Adrenal gland (tissue), 12 donors: Measurements from ENCODE around the gene IGFN1. TPM values are rescaled to one million over a fixed set of nuclear protein-coding genes. Genes with fewer than 3 reads are reported as not detected.
"Not testable (repeated sequence)": the region's sequence is repeated elsewhere in the genome, so short reads cannot be mapped to it uniquely, and the experiment has no call there.

Experiments
- DNase-seq, 7 donors: peaks; one replicate each; pipeline ENCODE4 v3.0.0-alpha.2; 2019 to 2020
- H3K27ac ChIP-seq, 5 donors: fragments of 200-600 bp; sonication (generic) in 4 of 5; 1 replicate in 3 of 5; 2 replicates in 2 of 5; pipeline versions ENCODE4 v1.5.1 to v1.8.0; 2016 to 2020; ENCODE audit warnings: mild to moderate bottlenecking in 1 of 5
- H3K27me3 ChIP-seq: fragments of 200-600 bp; 2 replicates; pipeline ENCODE4 v1.8.0; 2021
- H3K36me3 ChIP-seq, 2 donors: fragments of 200-600 bp; replicated peaks in 1 of 2; 1 replicate in 1 of 2; 2 replicates in 1 of 2; pipeline versions ENCODE4 v1.5.1 to v1.8.0; 2018 to 2022
- H3K4me1 ChIP-seq, 2 donors: fragments of 200-600 bp; replicated peaks in 1 of 2; 1 replicate in 1 of 2; 2 replicates in 1 of 2; pipeline versions ENCODE4 v1.5.1 to v1.8.0; 2018 to 2021
- H3K4me3 ChIP-seq, 4 donors: fragments of 200-600 bp; sonication (generic) in 3 of 4; one replicate each; pipeline ENCODE4 v1.5.1; 2016 to 2018
- H3K9me3 ChIP-seq, 3 donors: fragments of 200-600 bp; sonication (generic) in 1 of 3; replicated peaks in 1 of 3; 1 replicate in 2 of 3; 2 replicates in 1 of 3; pipeline versions ENCODE4 v1.5.1 to v1.8.0; 2016 to 2021
- POLR2A ChIP-seq, 2 donors: fragments of 450-650 bp; IDR thresholded peaks; one replicate each; pipeline ENCODE4 v1.6.1; 2017; ENCODE audit warnings: antibody characterized with exemption in 2 of 2, mild to moderate bottlenecking in 2 of 2, moderate library complexity in 1 of 2
- WGBS, 4 donors: extraction: QIAGEN DNeasy Blood & Tissue Kit in 2 of 4; methylation state at CpG; one replicate each; pipeline versions ENCODE4 v1.1.5 to v1.1.7; 2013 to 2017; 5-methylcytosine and 5-hydroxymethylcytosine counted together
- intact Hi-C, 2 donors: fragments of 100-400 bp; cut with DNase I; formaldehyde crosslinking; loops; one replicate each; pipeline versions ENCODE4 v1.14.1 to v1.15.0; 2022 to 2023
- polyA plus RNA-seq, 3 donors: library from polyadenylated mRNA; stranded (reverse); fragments of 200-250 nt in 2 of 3; fragments of 350-450 nt in 1 of 3; fragmentation: Illumina TruSeq in 1 of 3; extraction: RNeasy Lipid Tissue Mini Kit (QIAGEN cat#74804) in 1 of 3; gene quantifications; one replicate each; pipeline ENCODE4 v1.2.3, GENCODE V29; 2013 to 2014
- total RNA-seq, 9 donors: library from RNA; depleted of rRNA in 4 of 9; stranded (reverse); fragments of >200 nt in 4 of 9; fragments of 120-200 nt in 1 of 9; fragmentation: NEBNext Ultra II Directional in 1 of 9; extraction: Animal tissue kit (Norgen Biotek cat#: 25700) in 1 of 9; gene quantifications; one replicate each; pipeline versions ENCODE4 v1.1.0 to v1.2.4, GENCODE V29; 2013 to 2023
- TF ChIP-seq, protein P1 (sequence below), 6 experiments: fragments of 450-650 bp in 4 of 6; fragments of 200-600 bp in 2 of 6; sonication (generic) in 1 of 6; IDR thresholded peaks; 1 replicate in 5 of 6; 2 replicates in 1 of 6; pipeline versions ENCODE4 v1.5.1 to v1.8.0; 2016 to 2021; ENCODE audit warnings: antibody characterized with exemption in 6 of 6, mild to moderate bottlenecking in 2 of 6, moderate library complexity in 1 of 6
- donor health status: healthy with polysubstance abuse.
- donor health status: Bipolar disorder and iron deficiency.
- donor health status: DM: yes; HTN: yes; CAD: no.
- donor health status: DM: no; HTN: no; CAD: no.
- donor health status: DM: no; HTN: no; CAD: no.
- donor health status: DM: yes; HTN: yes; CAD: no.

IGFN1 gene
- total and polyA plus RNA-seq, 12 donors, result 0.09 to 3.0 (median 0.28) TPM; not detected in 3

DNA sequence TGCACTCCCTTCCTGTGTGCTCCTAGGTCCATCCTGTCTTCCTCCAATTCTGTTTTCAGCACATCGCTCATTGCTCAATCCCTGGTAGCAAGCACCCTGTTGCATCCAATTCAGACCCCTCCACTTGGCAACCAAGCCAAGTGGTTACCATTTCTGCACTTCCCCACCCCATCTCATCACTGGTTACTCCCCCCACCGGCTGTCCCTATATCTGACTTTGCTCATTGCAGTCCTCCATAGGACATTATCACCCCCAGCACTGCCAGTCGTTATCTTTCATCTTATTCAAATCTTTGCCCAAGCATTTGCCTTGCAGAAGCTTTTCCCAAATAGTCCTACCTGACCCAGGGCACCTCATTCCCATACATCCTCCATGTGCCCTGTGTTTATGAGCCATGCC, 34.3 kb upstream of the IGFN1 start:
- H3K27me3 ChIP-seq, result no peaks in the 10 kb centered on the region
- no peaks in the 10 kb centered on the region for H3K9me3 ChIP-seq
- 87 to 94% (median 89%) methylated on average over 3 of the region's 3 CpGs for WGBS, 4 donors
- intact Hi-C loops, result no loop called here
- no peak overlapping the region for H3K4me3 ChIP-seq
- H3K36me3 ChIP-seq, result peaks cover 0 to under 1% of the 10 kb centered on the region in 2 donors
- TF ChIP-seq, protein P1, sequence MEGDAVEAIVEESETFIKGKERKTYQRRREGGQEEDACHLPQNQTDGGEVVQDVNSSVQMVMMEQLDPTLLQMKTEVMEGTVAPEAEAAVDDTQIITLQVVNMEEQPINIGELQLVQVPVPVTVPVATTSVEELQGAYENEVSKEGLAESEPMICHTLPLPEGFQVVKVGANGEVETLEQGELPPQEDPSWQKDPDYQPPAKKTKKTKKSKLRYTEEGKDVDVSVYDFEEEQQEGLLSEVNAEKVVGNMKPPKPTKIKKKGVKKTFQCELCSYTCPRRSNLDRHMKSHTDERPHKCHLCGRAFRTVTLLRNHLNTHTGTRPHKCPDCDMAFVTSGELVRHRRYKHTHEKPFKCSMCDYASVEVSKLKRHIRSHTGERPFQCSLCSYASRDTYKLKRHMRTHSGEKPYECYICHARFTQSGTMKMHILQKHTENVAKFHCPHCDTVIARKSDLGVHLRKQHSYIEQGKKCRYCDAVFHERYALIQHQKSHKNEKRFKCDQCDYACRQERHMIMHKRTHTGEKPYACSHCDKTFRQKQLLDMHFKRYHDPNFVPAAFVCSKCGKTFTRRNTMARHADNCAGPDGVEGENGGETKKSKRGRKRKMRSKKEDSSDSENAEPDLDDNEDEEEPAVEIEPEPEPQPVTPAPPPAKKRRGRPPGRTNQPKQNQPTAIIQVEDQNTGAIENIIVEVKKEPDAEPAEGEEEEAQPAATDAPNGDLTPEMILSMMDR (IDR thresholded peaks at IDR 0.05), result no peak
- no peak for TF ChIP-seq POLR2A (IDR thresholded peaks at IDR 0.05)
- H3K27ac ChIP-seq, result no peak overlapping the region
- DNase-seq, result no peak
- H3K4me1 ChIP-seq, result peaks cover 7 to 17% of the 10 kb centered on the region in 2 donors

DNA sequence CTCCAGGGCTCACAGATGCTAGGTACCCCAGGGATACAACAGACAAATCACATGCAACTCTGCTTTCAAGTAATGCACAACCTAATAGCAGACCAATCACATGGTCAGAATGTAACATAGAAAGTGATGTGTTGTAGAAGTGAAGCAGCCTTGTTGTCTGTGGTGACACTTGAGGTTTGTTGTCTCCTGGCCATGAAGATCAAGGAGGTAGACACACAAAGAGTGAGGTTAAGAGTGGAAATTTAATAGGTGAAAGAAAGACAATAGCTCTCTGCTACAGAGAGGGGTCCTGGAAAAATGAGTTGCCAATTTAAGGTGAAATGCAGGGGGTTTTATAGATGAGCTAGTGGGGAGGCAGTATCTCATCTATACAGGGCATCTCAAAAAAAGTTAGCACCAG, 33.8 kb upstream of the IGFN1 start:
- Histone ChIP-seq H3K9me3 (no peaks in the 10 kb centered on the region), H3K27me3 (no peaks in the 10 kb centered on the region), H3K27ac (no peak overlapping the region), H3K4me1 (peaks cover 7 to 17% of the 10 kb centered on the region in 2 donors), H3K4me3 (no peak overlapping the region), H3K36me3 (no peaks in the 10 kb centered on the region)
- no peak for DNase-seq
- no peak for TF ChIP-seq POLR2A (IDR thresholded peaks at IDR 0.05)
- TF ChIP-seq, protein P1 (IDR thresholded peaks at IDR 0.05), result no peak
- intact Hi-C loops, result no loop called here

DNA sequence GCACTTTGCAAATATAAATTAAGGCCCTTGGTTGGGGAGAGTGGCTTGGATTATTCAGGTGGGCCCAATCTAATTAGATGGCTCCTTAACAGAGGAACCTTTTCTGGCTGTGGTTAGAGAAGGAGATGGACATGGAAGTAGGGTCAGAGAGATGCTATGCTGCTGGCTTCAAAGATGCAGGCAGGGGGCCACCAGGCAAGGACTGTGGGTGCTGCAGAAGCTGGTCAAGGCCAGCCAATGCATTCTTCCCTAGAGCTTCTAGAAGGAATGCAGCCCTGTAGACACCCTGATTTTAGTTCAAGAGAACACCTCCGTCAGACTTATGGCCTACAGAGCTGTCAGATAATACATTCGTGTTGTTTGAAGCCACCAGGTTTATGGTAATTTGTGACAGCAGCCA, 32.7 kb upstream of the IGFN1 start:
- WGBS, 4 donors, result 79 to 91% (median 90%) methylated on average over 2 of the region's 2 CpGs
- intact Hi-C loops, result no loop called here

DNA sequence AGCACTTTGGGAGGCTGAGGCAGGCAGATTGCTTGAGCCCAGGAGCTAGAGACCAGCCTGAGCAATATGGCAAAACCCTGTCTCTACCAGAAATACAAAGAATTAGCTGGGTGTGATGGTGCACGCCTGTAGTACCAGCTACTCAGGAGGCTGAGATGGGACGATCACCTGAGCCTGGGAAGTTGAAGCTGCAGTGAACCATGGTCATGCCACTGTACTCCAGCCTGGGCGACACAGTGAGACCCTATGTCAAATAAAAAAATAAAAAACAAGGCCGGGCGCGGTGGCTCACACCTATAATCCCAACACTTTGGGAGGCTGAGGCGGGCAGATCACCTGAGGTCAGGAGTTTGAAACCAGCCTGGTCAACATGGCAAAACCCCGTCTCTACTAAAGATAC, 27.6 kb upstream of the IGFN1 start:
- intact Hi-C loops, H3K36me3 ChIP-seq, H3K4me3 ChIP-seq, H3K27me3 ChIP-seq, H3K9me3 ChIP-seq, H3K4me1 ChIP-seq, H3K27ac ChIP-seq: not testable (repeated sequence)
- DNase-seq, result peak in 1 of 7 donors; percentile 31
- WGBS, 4 donors, result 84 to 93% (median 90%) methylated on average over 8 of the region's 8 CpGs

More for the DNA sequence above, 32.7 kb upstream of the IGFN1 start:
- Histone ChIP-seq H3K36me3 (no peaks in the 10 kb centered on the region), H3K27ac (no peak overlapping the region), H3K4me1 (peaks cover 7 to 9% of the 10 kb centered on the region in 2 donors), H3K27me3 (no peaks in the 10 kb centered on the region), H3K9me3 (no peaks in the 10 kb centered on the region), H3K4me3 (no peak overlapping the region)
- no peak for TF ChIP-seq POLR2A (IDR thresholded peaks at IDR 0.05)
- DNase-seq, result peak in 1 of 7 donors; percentile 0

DNA sequence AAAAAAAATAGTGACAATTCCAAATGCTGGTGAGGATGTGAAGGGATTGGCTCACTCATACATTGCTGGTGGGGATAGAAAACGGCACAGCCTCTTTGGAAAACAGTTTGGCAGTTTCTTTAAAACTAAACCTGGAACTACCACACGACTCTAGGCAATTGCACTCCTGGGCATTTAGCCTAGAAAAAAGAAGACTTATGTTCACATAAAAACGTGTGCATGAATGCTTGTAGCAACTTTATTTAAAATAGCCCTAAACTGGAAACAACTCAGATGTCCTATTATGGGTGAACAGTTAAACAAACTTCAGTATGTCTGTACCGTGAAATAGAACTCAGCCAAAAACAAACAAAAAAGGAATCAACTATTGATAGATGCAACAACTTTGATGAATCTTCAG, 26.9 kb upstream of the IGFN1 start:
- DNase-seq, result no peak
- Histone ChIP-seq H3K9me3 (no peaks in the 10 kb centered on the region), H3K27ac (no peak overlapping the region), H3K4me1 (no peaks in the 10 kb centered on the region), H3K4me3 (no peak overlapping the region), H3K27me3 (no peaks in the 10 kb centered on the region), H3K36me3 (no peaks in the 10 kb centered on the region)
- intact Hi-C loops, result no loop called here
- WGBS, 4 donors, result 60 to 67% (median 63%) methylated on average over 4 of the region's 4 CpGs
- TF ChIP-seq, protein P1 (IDR thresholded peaks at IDR 0.05), result no peak
- no peak for TF ChIP-seq POLR2A (IDR thresholded peaks at IDR 0.05)
